Endothelial cell (in vitro differentiated cells): Measurements from ENCODE around the gene HLA-DRB5. TPM values are rescaled to one million over a fixed set of nuclear protein-coding genes. Genes with fewer than 3 reads are reported as not detected.
"Not testable (repeated sequence)": the region's sequence is repeated elsewhere in the genome, so short reads cannot be mapped to it uniquely, and the experiment has no call there.

ENCODE experiments used
- DNase-seq: peaks from one replicate; pipeline ENCODE4 v3.0.0; 2021; ENCODE audit warnings: low spot score
- H3K27ac Mint-ChIP-seq: one replicate; pipeline ENCODE4 v1.8.0; 2021; ENCODE audit warnings: mixed read lengths, inconsistent platforms; ENCODE audit not compliant: unreplicated experiment
- H3K27me3 Mint-ChIP-seq: one replicate; pipeline ENCODE4 v1.8.0; 2021; ENCODE audit warnings: mild to moderate bottlenecking, moderate library complexity, mixed read lengths, inconsistent platforms; ENCODE audit not compliant: unreplicated experiment
- H3K36me3 Mint-ChIP-seq: one replicate; pipeline ENCODE4 v1.8.0; 2021; ENCODE audit warnings: mild to moderate bottlenecking, low read depth, mixed read lengths, inconsistent platforms; ENCODE audit not compliant: unreplicated experiment
- H3K4me1 Mint-ChIP-seq: one replicate; pipeline ENCODE4 v1.8.0; 2021; ENCODE audit warnings: mild to moderate bottlenecking, mixed read lengths, inconsistent platforms; ENCODE audit not compliant: unreplicated experiment
- H3K4me3 Mint-ChIP-seq: one replicate; pipeline ENCODE4 v1.8.0; 2021; ENCODE audit warnings: mild to moderate bottlenecking, mixed read lengths, inconsistent platforms; ENCODE audit not compliant: unreplicated experiment
- H3K9me3 Mint-ChIP-seq: one replicate; pipeline ENCODE4 v1.8.0; 2021; ENCODE audit warnings: mixed read lengths, inconsistent platforms; ENCODE audit not compliant: unreplicated experiment
- total RNA-seq: library from RNA; stranded (reverse); fragmentation: NEBNext Ultra II Directional; extraction: Animal tissue kit (Norgen Biotek cat#: 25700); gene quantifications from one replicate; pipeline ENCODE4 v1.2.1, GENCODE V29; 2021; ENCODE audit not compliant: unreplicated experiment
- TF ChIP-seq, protein P1 (sequence below): fragments of 200-600 bp; sonication (generic); IDR thresholded peaks from one replicate; pipeline ENCODE4 v1.5.0; 2021; ENCODE audit warnings: antibody characterized with exemption; ENCODE audit not compliant: unreplicated experiment

Gene HLA-DRB5
- total RNA-seq, 1 donor from 2014 or later = 0.82 TPM

DNA sequence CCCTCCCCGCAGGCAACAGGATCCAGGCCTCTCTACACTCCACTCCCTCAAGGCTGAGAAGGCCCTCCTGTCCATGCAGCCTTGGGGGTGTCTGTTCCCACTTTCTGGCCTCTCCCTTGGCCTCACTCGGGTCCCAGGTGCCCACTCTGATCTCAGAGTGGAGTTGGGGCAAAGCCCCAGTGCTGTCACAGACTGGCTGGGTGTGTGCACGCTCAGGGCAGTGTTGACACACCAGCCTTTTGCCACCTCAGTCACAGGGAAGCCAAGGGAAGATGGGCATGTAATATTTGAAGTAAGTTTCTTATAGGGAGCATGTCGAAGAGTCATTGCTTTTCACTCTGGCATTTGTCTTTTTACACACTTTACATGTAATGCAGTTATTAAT is 45.5 kb downstream of the HLA-DRB5 start:
- TF ChIP-seq, protein P1, sequence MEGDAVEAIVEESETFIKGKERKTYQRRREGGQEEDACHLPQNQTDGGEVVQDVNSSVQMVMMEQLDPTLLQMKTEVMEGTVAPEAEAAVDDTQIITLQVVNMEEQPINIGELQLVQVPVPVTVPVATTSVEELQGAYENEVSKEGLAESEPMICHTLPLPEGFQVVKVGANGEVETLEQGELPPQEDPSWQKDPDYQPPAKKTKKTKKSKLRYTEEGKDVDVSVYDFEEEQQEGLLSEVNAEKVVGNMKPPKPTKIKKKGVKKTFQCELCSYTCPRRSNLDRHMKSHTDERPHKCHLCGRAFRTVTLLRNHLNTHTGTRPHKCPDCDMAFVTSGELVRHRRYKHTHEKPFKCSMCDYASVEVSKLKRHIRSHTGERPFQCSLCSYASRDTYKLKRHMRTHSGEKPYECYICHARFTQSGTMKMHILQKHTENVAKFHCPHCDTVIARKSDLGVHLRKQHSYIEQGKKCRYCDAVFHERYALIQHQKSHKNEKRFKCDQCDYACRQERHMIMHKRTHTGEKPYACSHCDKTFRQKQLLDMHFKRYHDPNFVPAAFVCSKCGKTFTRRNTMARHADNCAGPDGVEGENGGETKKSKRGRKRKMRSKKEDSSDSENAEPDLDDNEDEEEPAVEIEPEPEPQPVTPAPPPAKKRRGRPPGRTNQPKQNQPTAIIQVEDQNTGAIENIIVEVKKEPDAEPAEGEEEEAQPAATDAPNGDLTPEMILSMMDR = no peak

DNA sequence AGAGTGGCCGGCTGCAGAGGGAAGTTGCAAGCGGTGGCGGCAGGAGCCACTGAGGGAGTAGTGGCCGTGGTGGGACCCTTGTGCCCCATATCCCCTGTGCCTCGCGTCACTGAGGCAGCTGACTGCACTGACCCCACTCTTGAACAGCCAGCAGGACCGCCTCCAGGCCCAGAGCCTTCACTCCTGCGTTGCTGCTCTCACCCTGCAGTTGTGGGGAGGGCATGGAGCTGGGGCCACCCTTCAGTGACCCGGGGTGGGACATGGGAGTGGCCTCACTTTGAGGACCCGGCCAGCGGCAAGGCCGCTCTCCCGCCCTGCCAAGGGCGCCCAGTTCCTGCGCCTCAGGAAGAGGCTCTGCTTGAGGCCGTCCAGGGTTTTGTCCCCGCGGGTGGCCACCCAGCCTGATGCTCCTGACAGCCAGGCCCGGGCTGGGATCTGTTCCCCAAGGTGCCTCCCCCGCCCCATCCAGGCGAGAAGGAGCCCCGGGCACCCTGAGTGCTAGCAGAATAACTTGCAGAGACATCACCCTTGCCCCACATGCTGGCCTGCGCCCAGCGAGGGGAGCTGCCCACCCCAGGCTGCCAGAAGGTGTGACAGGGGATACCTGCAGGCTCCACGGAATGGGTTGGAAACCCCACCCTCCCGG is 46.0 kb downstream of the HLA-DRB5 start:
- no peak for DNase-seq
- no peaks in the 10 kb centered on the region for H3K36me3 Mint-ChIP-seq

More for the DNA sequence above, 45.5 kb downstream of the HLA-DRB5 start:
- Mint-ChIP-seq H3K36me3 (no peaks in the 10 kb centered on the region), H3K27me3 (peaks cover 2% of the 10 kb centered on the region), H3K4me3 (no peak overlapping the region), H3K27ac (no peak overlapping the region), H3K4me1 (no peaks in the 10 kb centered on the region), H3K9me3 (no peaks in the 10 kb centered on the region)
- DNase-seq = no peak

DNA sequence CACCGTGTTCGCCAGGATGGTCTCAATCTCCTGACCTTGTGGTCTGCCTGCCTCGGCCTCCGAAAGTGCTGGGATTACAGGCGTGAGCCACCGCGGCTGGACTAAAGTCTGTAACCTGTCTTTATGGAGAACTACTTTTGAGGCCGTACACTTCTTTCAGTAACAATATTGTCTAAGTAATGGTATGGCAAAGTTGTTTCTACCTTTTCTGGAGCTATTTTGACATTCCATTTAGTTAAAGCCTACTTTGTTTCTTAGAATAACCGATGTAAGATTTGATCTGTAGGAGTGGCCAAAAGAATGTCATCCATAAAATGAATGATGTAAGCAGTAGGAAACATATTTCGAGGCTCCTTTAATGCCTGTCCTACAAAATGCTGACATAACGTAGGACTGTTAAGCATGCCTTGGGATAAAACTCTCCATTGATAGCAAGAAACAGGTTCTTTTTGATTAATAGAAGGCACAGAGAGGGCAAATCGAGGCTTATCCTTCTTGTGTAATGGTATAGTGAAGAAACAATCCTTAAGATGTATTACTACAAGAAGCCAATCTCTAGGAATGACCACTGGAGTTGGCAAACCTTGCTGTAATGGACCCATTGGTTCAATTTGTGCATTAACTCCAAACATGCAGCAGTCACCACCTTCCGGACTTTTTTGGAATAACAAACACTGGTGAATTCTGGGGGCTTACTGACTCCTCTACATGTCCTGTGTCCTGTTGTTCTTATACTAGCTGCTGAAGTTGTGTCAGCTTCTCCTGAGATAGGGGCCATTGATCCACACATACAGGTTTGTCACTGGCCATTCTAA is 54.5 kb downstream of the HLA-DRB5 start:
- H3K4me1 Mint-ChIP-seq = peaks cover 5% of the 10 kb centered on the region
- TF ChIP-seq, protein P1 = no peak

More for the DNA sequence above, 46.0 kb downstream of the HLA-DRB5 start:
- H3K27ac Mint-ChIP-seq = no peak overlapping the region
- H3K27me3 Mint-ChIP-seq = peaks cover 2% of the 10 kb centered on the region
- H3K4me1 Mint-ChIP-seq = no peaks in the 10 kb centered on the region
- H3K4me3 Mint-ChIP-seq = no peak overlapping the region
- TF ChIP-seq, protein P1 = no peak
- peaks cover 2% of the 10 kb centered on the region for H3K9me3 Mint-ChIP-seq

DNA sequence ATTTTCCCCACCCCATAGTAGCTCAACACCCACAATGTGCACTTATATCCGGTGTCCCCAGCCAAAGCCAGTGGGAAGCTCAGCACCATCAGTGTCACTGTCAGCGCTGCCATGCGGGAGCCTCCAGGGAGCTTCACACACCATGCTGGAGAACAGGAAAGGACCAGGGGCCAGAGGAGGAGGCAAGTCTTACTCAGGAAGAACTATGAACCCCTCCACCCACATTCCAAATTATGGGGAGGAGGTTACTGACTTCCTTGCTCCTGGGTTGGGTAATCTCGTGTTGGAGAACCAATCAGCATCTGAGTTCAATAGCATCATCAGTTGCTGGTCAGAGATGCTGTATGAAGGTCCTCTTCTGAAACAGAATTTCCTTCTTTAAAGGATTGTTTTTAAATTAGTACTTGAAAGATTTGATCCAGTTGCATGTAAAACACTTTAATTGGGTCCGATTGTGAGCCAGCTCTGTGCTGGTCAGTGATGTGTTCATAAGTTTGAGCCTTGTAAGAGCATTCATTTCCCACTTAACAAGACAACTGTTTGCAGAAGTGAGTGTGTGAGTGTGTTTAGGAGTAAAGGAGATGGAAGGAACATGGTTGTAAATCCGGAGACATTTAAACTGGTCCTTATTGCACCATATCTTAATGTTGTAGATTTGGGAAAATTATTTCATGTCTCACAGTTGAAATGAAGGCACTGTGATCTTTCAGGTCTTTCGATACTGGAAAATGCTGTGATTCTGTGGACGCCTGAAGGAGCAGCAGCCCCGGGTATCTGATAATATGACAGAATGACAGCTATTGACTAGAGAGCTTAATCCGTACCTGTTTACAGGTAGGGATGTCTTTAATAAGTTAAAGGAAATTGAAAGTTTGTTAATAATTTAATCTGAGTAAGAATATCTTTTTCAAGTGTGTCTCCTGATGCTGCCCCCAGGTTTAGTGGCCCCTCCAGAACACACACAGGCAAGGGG is 56.4 kb downstream of the HLA-DRB5 start:
- H3K27ac Mint-ChIP-seq, H3K9me3 Mint-ChIP-seq, H3K4me3 Mint-ChIP-seq, H3K36me3 Mint-ChIP-seq, DNase-seq, H3K4me1 Mint-ChIP-seq, H3K27me3 Mint-ChIP-seq: not testable (repeated sequence)

More for the DNA sequence above, 54.5 kb downstream of the HLA-DRB5 start:
- no peaks in the 10 kb centered on the region for H3K36me3 Mint-ChIP-seq
- H3K27ac Mint-ChIP-seq = no peak overlapping the region
- no peak overlapping the region for H3K4me3 Mint-ChIP-seq
- peaks cover 6% of the 10 kb centered on the region for H3K9me3 Mint-ChIP-seq
- no peaks in the 10 kb centered on the region for H3K27me3 Mint-ChIP-seq
- no peak for DNase-seq

DNA sequence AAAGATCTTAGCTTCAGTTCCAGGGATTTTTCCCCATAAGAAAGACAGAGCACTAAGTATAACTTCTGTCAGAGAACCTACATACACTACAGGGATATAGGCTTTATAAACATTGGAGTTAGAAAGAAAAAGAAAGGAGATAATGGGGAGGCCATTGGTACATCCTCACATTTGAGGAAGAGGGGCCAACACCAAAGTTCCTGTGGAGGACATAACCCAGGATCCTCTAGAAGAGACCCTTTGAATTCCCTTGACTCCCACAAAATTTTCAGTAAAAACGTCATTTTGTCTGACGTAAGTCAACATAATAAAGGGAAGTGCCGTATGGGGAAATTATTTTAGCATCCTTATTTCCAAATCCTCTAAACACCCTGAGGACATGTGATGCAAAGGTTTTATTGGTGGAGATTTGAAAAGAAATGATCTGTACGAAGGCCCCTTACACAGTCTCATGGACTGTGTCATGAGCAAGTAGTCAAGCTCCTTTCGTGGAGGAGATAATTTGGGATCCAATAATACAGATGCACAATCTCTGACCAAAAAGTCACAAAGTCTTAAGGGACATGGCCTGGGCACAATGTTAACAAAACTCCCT is 57.2 kb downstream of the HLA-DRB5 start:
- no peak overlapping the region for H3K27ac Mint-ChIP-seq
- no peaks in the 10 kb centered on the region for H3K27me3 Mint-ChIP-seq
- H3K9me3 Mint-ChIP-seq = no peaks in the 10 kb centered on the region
- H3K4me3 Mint-ChIP-seq = no peak overlapping the region
- no peaks in the 10 kb centered on the region for H3K36me3 Mint-ChIP-seq
- TF ChIP-seq, protein P1 = no peak
- no peak for DNase-seq
- H3K4me1 Mint-ChIP-seq = peaks cover 5% of the 10 kb centered on the region

DNA sequence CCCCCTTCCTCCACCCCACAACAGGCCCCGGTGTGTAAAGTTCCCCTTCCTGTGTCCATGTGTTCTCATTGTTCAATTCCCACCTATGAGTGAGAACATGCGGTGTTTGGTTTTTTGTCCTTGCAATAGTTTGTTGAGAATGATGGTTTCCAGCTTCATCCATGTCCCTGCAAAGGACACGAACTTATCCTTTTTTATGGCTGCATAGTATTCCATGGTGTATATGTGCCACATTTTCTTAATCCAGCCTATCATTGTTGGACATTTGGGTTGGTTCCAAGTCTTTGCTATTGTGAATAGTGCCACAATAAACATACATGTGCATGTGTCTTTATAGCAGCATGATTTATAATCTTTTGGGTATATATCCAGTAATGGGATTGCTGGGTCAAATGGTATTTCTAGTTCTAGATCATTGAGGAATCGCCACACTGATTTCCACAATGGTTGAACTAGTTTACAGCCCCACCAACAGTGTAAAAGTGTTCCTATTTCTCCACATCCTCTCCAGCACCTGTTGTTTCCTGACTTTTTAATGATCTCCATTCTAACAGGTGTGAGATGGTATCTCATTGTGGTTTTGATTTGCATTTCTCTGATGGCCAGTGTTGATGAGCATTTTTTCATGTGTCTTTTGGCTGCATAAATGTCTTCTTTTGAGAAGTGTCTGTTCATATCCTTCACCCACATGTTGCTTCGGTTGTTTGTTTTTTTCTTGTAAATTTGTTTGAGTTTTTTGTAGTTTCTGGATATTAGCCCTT is 62.2 kb downstream of the HLA-DRB5 start:
- not testable (repeated sequence) for H3K4me3 Mint-ChIP-seq, H3K4me1 Mint-ChIP-seq, DNase-seq, H3K27ac Mint-ChIP-seq, H3K36me3 Mint-ChIP-seq, H3K27me3 Mint-ChIP-seq, H3K9me3 Mint-ChIP-seq
